Mucosa of rectum (tissue), 2 donors: ENCODE measurements around the gene BCL11A.

ENCODE experiments used
- H3K27ac ChIP-seq, 2 donors: one replicate each; pipeline ENCODE4 v1.7.0; 2013; ENCODE audit warnings: inconsistent platforms in 2 of 2, low read depth in 2 of 2, low read length in 2 of 2
- H3K27me3 ChIP-seq, 2 donors: one replicate each; pipeline ENCODE4 v1.7.0; 2013; ENCODE audit warnings: low read length in 2 of 2; ENCODE audit not compliant: control insufficient read depth in 2 of 2, insufficient read depth in 2 of 2
- H3K36me3 ChIP-seq, 2 donors: one replicate each; pipeline ENCODE4 v1.7.0; 2013; ENCODE audit warnings: low read length in 2 of 2; ENCODE audit not compliant: control insufficient read depth in 2 of 2, insufficient read depth in 2 of 2
- H3K4me1 ChIP-seq, 2 donors: one replicate each; pipeline ENCODE4 v1.7.0; 2013; ENCODE audit warnings: low read length in 2 of 2, mild to moderate bottlenecking in 1 of 2; ENCODE audit not compliant: control insufficient read depth in 2 of 2, insufficient read depth in 2 of 2
- H3K4me3 ChIP-seq, 2 donors: one replicate each; pipeline ENCODE4 v1.7.0; 2013; ENCODE audit warnings: low read length in 2 of 2
- H3K9ac ChIP-seq, 2 donors: one replicate each; pipeline ENCODE4 v1.7.0; 2013; ENCODE audit warnings: low read length in 2 of 2, low read depth in 1 of 2, mild to moderate bottlenecking in 1 of 2
- H3K9me3 ChIP-seq, 2 donors: one replicate each; pipeline ENCODE4 v1.7.0; 2013; ENCODE audit warnings: low read length in 2 of 2; ENCODE audit not compliant: control insufficient read depth in 2 of 2
- donor health status: healthy.
- donor health status: Normal muscosa, but diverticular disease.

Gene BCL11A

DNA sequence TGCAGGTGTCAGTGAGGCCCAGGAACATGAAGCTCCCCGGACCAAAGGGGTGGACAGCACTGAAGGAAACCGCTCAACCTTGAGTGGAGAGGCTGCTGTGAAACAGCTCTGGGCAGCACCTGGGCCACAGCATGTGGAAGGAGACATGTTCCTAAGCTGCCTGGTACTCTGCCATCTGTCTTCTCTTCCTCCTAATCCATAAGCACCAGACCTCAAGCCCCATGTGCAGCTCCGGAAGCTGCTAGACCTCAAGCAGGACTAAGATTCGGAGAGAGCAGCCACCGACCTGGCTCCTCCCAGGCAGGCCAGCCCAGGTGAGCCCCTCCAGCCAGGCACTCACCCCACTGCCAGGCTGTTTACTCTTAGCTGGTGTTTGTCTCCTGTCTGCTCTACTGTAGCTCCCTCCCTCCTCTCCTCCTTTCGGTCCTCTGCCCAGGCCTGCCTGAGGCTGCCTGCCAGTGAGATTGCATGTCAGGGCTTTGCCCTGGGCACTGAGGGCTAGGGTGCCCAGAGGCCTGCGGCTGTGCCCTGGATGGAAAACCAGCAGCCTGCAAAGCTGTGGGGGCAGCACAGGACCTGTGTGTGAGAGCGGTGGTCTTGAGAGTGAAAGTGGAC lies 53.7 kb downstream of the BCL11A start:
- no peak overlapping the region for H3K27ac ChIP-seq
- no peak overlapping the region for H3K9ac ChIP-seq
- H3K9me3 ChIP-seq: no peaks in the 10 kb centered on the region
- no peaks in the 10 kb centered on the region for H3K36me3 ChIP-seq
- no peaks in the 10 kb centered on the region for H3K27me3 ChIP-seq
- H3K4me1 ChIP-seq: peaks cover 6 to 10% of the 10 kb centered on the region in 2 donors
- no peak overlapping the region for H3K4me3 ChIP-seq

DNA sequence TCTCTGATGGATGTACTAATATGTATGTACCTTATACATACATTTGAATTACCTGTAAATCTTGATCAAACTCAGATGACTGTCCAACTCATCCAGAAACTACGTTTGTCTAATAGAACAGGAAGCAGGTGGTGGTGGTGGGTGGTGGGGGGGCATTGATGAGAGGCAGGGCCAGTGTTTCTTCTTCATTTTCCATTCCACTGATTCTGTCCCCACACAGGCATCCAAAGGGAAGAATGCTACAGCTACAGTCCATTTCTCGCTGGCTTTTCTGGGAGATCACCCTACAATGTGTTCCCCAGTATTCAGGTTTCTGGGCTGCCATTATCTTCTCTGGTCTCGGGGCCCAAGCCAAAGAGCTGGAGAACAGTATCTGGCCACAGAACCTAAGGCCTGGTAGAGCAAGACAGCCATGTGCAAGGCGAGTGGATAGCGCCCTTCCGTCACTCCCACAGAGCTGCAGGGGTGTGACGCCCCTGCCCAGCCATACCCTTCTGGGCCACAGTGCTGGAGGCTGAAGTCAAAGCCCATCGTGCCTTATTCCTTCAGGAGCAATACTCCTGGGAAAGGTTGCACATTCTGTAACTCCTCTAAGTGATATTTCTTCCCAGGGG lies 54.5 kb downstream of the BCL11A start:
- Histone ChIP-seq H3K9ac (no peak overlapping the region), H3K36me3 (no peaks in the 10 kb centered on the region), H3K4me3 (no peak overlapping the region), H3K27ac (no peak overlapping the region), H3K27me3 (no peaks in the 10 kb centered on the region), H3K9me3 (no peaks in the 10 kb centered on the region), H3K4me1 (peaks cover 10 to 13% of the 10 kb centered on the region in 2 donors)

- Histone ChIP-seq H3K27ac (no peak overlapping the region), H3K27me3 (no peaks in the 10 kb centered on the region), H3K36me3 (no peaks in the 10 kb centered on the region), H3K4me1 (peaks cover 13% of the 10 kb centered on the region in 2 donors), H3K9ac (no peak overlapping the region), H3K4me3 (no peak overlapping the region), H3K9me3 (no peaks in the 10 kb centered on the region)
Observed at GRCh38 chr2:60498127-60498815, 55.2 kb downstream of the BCL11A start.

GRCh38 chr2:60497500-60497899 lies 56.0 kb downstream of the BCL11A start:
- Histone ChIP-seq H3K9ac (no peak overlapping the region), H3K9me3 (no peaks in the 10 kb centered on the region), H3K27ac (no peak overlapping the region), H3K36me3 (no peaks in the 10 kb centered on the region), H3K4me1 (peaks cover 13% of the 10 kb centered on the region in 2 donors), H3K27me3 (no peaks in the 10 kb centered on the region), H3K4me3 (no peak overlapping the region)

GRCh38 chr2:60496956-60497355 lies 56.5 kb downstream of the BCL11A start:
- Histone ChIP-seq H3K9ac (no peak overlapping the region), H3K36me3 (no peaks in the 10 kb centered on the region), H3K9me3 (no peaks in the 10 kb centered on the region), H3K4me3 (no peak overlapping the region), H3K27ac (no peak overlapping the region), H3K4me1 (peaks cover 13% of the 10 kb centered on the region in 2 donors), H3K27me3 (no peaks in the 10 kb centered on the region)

DNA sequence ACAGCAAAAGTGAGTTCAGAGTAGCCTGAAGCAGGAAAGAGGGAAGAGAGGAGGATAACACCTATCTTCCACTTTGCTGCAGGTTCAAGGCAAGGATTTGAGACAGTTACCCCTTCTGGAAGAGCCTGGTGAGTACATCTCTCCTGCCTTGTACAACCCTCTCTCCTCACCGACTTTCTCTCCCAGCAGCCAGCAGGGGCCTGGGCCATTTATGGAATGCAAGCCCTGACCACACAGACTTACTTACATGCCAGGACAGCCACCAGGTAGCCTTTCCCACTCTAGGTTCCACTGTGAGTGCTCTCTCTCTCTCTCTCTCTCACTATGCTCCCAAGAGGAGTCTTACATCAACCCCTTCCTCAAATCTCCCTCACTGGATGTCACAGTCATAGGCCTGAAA lies 57.0 kb downstream of the BCL11A start:
- peaks cover 13% of the 10 kb centered on the region in 2 donors for H3K4me1 ChIP-seq
- H3K27ac ChIP-seq: no peak overlapping the region
- H3K9ac ChIP-seq: no peak overlapping the region
- H3K4me3 ChIP-seq: no peak overlapping the region
- no peaks in the 10 kb centered on the region for H3K36me3 ChIP-seq
- no peaks in the 10 kb centered on the region for H3K9me3 ChIP-seq
- H3K27me3 ChIP-seq: no peaks in the 10 kb centered on the region

DNA sequence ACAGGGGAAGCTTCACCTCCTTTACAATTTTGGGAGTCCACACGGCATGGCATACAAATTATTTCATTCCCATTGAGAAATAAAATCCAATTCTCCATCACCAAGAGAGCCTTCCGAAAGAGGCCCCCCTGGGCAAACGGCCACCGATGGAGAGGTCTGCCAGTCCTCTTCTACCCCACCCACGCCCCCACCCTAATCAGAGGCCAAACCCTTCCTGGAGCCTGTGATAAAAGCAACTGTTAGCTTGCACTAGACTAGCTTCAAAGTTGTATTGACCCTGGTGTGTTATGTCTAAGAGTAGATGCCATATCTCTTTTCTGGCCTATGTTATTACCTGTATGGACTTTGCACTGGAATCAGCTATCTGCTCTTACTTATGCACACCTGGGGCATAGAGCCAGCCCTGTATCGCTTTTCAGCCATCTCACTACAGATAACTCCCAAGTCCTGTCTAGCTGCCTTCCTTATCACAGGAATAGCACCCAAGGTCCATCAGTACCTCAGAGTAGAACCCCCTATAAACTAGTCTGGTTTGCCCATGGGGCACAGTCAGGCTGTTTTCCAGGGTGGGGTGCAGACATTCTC lies 58.3 kb downstream of the BCL11A start:
- Histone ChIP-seq H3K9ac (no peak overlapping the region), H3K27ac (peak overlapping the region; percentile 16 to 61), H3K4me3 (no peak overlapping the region), H3K36me3 (no peaks in the 10 kb centered on the region), H3K4me1 (peaks cover 13% of the 10 kb centered on the region in 2 donors), H3K9me3 (no peaks in the 10 kb centered on the region), H3K27me3 (no peaks in the 10 kb centered on the region)

GRCh38 chr2:60493804-60494387 lies 59.6 kb downstream of the BCL11A start:
- H3K9ac ChIP-seq: no peak overlapping the region
- no peaks in the 10 kb centered on the region for H3K27me3 ChIP-seq
- H3K4me1 ChIP-seq: peaks cover 13% of the 10 kb centered on the region in 2 donors
- H3K36me3 ChIP-seq: no peaks in the 10 kb centered on the region
- no peaks in the 10 kb centered on the region for H3K9me3 ChIP-seq
- no peak overlapping the region for H3K27ac ChIP-seq
- no peak overlapping the region for H3K4me3 ChIP-seq

DNA sequence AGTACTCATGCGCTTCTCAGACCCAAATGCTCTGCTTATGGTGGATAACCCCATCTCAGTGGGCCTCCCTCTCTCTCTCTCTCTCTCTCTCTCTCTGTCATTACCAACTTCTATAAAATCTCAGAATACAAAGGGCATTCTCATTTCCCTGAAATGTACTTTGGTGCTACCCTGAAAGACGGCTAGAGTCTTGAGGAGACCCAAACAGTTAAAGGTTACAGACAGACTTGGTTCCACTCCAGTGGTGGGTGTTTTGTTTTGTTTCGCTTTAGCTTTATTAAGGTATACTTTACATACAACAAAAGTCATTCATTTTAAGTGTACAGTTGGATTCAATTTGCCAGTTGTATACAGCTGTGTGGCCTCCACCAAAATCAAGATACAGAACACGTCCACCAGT lies 60.9 kb downstream of the BCL11A start:
- Histone ChIP-seq H3K27me3 (no peaks in the 10 kb centered on the region), H3K36me3 (no peaks in the 10 kb centered on the region), H3K9ac (no peak overlapping the region), H3K27ac (no peak overlapping the region), H3K4me3 (no peak overlapping the region), H3K9me3 (no peaks in the 10 kb centered on the region), H3K4me1 (peaks cover 13% of the 10 kb centered on the region in 2 donors)

DNA sequence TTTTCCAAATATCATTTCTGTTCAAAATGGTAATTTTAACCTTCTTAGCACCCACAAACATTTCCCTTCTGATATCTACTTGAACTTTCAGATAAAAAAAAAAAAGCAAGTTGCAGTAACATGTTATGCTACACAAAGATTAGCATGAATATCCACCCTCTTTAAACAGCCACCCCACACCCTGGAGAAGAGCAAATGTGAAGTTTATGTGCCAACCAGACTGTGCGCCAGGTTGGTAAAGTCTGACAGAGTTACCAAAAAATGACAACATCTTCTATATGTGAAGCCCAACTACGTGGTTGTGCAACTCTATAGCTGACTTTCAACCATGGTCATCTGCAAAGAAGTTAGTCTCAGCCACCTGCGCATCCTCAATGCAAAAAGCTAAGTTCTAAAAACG lies 62.6 kb downstream of the BCL11A start:
- Histone ChIP-seq H3K4me3 (no peak overlapping the region), H3K27me3 (no peaks in the 10 kb centered on the region), H3K9ac (no peak overlapping the region), H3K4me1 (peaks cover 11 to 13% of the 10 kb centered on the region in 2 donors), H3K36me3 (no peaks in the 10 kb centered on the region), H3K9me3 (no peaks in the 10 kb centered on the region), H3K27ac (no peak overlapping the region)
